RKO (cell line): ENCODE measurements around the gene NPHP4.
"Not testable (repeated sequence)": the region's sequence is repeated elsewhere in the genome, so short reads cannot be mapped to it uniquely, and the experiment has no call there.

Experiments
- DNase-seq: peaks from one replicate; pipeline ENCODE4 v3.0.0-alpha.2; 2016; ENCODE audit warnings: low spot score

Gene NPHP4

DNA sequence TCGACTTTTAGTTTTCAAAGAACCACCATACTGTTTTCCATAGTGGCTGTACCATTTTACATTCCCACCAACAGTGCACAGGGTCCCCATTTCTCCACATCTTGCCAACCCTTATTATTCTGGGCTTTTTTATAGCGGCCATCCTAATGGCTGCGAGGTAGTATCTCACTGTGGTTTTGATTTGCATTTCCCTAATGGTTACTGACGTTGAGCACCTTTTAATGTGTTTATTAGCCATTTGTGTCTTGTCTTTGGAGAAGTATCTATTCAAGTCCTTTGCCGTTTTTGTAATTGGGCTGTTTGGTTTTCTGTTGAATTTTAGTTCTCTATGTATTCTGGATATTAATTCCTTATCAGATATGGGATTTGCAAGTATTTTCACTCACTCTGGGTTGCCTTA is 31.1 kb upstream of the NPHP4 start:
- DNase-seq = no peak

DNA sequence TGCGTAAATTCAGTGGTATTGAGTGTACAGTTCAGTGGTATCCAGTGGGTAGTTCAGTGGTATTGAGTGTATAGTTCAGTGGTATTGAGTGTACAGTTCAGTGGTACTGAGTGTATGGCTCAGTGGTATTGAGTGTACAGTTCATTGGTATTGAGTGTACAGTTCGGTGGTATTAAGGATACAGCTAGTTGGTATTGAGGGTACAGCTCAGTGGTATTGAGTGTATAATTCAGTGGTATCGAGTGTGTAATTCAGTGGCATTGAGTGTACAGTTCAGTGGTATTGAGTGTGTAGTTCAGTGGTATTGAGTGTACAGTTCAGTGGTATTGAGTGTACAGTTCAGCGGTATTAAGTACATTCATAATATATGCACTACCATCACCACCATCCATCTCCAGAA is 30.0 kb upstream of the NPHP4 start:
- DNase-seq = no peak

DNA sequence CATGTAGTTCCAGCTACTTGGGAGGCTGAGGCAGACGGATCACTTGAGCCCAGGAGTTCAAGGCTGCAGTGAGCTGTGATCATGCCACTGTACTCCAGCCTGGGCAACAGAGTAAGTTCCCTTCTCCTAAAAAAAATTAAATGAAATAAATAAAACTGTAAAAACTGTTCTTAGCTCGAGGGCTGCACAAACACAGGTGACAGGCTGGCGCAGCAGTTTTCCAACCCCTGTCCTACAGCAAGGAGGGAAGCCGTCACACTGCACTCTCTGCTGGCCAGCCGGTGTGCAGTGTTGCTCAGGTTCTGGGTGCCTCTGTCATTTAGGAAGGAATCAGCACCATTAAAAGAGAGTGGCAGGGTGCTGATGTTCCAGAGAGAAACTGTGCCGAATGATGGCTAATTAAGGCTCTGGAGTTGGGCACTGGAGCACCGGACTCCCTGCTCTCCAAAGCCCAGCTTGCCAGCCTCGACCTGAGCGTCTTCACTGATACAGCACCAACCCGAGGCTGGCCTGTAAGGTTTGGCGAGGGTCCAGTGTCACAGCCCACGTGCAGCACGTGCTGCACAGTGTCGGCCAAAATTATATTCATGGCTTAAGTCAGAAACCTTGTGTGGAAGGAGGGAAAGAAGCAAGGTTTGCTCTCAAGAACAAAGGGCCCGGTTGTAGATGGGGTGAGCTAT is 27.1 kb upstream of the NPHP4 start:
- no peak for DNase-seq

DNA sequence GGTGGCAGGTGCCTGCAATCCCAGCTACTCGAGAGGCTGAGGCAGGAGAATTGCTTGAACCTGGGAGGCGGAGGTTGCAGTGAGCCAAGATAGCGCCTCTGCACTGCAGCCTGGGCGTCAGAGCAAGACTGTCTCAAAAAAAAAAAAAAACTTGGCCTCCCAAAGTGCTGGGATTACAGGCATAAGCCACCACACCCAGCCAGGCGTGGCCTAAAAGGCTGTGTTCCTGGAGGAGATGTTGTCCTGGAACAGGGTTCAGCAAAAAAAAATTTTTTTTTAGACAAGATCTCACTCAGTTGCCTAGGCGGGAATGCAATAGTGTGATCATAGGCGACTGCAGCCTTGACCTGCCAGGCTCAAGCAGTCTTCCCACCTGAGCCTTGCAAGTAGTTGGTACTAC is 25.4 kb upstream of the NPHP4 start:
- not testable (repeated sequence) for DNase-seq

DNA sequence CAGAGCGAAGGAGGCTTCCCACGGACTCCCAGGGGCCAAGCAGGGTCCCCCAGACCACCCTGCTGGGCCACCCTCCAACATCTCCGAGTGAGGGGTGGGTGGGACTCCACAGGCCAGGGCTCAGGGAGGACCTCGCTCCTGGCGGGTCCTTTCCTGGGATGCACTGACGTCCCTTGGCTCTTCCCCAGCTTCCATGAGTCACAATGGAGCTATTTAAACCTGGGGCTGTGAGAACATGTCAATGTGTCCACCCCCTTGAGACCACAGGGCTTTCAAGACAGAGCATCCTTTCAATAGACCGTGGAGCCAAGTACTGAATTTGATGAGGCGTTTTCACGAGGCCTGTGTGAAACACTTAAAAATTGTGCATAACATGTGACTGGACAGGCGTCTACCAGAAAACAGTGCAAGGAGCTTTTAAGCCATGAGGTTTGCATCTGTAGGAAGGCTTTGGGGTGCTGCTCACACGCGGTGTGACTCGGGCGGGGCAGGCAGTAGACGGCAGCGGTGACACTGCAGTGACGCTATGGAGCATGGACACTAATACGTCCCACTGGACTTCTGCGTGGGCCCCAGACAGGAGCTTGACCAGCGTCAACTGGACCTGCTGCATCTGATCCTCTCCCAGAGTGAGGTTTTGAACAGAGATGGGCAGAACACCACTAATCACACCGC is 24.1 kb upstream of the NPHP4 start:
- DNase-seq = no peak

DNA sequence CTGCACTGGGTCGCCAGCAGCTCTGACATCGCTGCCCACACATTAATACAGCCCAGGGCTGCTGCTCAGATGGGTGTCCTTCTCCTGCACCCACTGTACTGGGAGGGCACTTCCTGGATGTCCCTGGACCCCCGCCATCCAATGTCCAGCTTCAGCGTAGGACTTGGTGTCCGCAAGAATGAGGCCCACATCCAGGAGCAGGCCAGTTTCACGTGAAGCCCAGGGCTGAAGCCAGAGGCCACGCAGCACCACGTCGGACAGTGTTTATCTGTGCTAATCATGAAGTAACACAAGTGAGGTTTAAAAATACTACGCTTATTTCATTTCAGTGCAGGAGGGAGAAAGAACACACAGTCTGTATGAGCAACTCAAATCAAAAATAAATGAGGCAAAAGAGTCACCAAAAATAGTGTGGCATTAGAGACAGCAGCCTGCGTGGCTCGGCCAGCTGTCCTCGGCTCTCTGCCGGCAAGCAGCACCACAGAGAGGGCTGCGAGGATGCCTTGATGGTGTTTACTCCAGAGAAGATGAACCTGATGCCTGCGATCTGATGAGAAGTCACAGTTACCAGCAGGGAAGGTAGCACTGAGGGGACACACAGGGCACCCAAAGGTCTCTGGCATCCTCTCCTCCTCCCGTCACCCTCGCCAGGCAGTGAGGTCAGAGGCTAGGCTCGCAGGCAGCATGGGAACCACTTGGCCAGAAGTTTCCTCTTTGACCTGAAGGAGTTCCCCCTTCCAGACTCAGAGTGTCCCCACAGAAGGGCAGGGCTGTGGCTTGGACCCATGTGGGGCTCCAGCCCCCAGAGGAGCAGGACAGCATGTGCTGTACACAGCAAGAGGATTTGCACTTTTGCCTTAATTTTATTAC is 22.1 kb upstream of the NPHP4 start:
- no peak for DNase-seq

DNA sequence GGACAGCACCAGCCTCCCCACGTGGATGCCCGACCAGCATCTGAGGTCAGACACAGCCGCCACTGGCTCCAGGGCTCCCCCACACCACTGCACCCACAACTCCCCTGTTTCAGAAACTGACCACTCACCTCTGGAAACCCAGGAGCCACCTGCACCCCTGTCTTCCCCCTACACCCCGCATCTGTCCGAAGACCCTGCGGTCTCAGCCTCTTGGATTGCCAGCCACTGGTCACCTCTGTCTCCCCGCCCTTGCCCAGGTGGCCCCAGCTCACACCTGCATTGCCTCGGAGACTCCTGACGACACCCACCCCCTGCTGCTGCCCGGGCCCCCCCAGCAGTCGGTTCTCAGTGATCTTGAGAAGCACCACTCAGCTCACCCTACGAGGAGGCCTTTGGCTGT is 21.3 kb upstream of the NPHP4 start:
- DNase-seq = no peak

DNA sequence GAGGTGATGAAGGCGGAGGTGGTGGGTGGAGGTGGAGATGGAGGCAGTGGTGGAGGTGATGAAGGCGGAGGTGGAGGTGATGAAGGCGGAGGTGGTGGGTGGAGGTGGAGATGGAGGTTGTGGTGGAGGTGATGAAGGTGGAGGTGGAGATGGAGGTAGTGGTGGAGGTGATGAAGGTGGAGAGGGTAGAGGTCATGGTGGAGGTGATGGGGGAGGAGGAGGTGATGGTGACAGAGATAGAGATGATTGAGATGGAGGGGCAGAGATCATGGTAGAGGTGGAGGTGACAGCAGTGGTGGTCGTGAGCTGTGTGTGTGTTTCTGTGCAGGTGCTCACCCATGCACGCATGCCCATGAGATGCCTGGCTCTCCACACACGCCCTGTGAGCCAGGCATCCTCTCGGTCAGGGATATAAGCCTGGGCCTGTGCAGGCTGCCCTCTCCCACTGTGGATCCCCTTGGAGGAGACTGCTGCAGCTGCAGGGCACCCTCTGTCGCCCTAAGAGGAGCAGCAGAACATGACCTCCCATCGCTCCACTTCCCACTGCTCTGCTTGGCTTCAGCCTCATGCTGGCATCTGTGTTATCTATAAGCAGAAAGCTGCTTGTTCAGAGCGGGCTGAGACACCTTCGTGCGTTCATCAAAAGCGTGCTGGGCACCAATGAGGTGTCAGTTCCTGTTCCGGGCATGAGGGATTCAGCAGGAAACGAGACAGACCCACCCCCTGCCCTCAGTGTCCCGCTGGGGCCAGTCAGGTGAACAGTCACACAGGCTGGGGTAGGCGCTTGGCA is 20.5 kb upstream of the NPHP4 start:
- DNase-seq = no peak

DNA sequence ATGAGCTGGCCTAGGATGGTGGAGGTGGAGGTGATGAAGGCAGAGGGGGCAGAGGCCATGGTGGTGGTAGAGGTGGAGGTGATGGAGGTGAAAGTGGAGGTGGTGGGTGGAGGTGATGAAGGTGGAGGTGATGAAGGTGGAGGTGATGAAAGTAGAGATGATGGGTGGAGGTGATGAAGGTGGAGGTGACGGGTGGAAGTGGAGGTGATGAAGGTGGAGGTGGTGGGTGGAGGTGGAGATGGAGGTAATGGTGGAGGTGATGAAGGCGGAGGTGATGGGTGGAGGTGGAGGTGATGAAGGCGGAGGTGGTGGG is 19.7 kb upstream of the NPHP4 start:
- no peak for DNase-seq

DNA sequence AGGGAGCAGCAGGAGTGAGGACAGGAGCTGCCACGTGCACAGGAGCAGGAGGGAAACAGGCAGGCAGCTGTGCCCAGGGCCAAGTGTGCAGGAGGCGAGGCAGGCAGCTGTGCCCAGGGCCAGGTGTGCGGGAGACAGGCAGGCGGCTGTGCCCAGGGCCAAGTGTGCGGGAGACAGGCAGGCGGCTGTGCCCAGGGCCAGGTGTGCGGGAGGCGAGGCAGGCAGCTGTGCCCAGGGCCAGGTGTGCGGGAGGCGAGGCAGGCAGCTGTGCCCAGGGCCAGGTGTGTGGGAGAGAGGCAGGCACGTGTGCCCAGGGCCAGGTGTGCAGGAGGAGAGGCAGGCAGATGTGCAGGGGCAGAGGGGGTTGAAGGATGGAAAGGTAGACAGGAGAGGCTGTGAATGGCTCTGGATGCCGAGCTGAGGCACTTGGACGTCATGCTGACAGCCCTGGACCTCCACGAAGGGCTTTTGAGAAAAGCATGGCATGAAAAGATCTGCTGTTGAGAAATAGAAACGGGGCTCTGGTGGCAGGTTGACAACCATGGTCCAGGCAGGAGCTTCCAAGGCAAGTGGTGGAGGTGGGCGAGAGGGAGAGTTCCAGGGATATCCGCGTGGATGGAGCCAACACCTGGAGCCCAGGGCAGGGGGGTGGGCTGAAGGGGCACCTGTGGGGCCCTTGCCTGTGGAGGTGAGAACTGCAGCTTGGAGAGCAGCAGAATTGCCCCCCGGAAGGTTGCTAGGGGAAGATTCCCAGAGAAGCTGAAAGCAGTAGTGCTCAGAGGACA is 19.1 kb upstream of the NPHP4 start:
- no peak for DNase-seq

DNA sequence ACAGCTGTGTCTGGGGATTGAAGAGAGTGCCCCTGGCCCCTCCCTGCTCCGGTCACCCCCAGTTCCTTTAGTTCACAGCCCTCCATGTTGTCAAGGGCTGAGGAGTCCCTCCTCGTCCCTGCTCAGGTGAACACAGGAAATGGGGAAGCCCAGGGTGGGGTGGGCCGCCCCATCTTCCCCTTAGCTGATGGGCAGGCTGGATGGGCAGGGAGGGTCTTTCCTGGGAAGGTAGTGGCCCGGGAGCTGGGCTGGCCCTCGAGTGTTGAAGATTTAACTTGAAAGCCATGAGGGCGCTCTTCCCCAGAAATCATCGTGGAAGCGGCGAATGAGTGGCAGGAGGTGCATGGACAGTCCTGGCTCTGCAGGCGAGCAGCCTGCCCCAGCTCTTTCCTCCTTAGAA is 18.3 kb upstream of the NPHP4 start:
- no peak for DNase-seq

DNA sequence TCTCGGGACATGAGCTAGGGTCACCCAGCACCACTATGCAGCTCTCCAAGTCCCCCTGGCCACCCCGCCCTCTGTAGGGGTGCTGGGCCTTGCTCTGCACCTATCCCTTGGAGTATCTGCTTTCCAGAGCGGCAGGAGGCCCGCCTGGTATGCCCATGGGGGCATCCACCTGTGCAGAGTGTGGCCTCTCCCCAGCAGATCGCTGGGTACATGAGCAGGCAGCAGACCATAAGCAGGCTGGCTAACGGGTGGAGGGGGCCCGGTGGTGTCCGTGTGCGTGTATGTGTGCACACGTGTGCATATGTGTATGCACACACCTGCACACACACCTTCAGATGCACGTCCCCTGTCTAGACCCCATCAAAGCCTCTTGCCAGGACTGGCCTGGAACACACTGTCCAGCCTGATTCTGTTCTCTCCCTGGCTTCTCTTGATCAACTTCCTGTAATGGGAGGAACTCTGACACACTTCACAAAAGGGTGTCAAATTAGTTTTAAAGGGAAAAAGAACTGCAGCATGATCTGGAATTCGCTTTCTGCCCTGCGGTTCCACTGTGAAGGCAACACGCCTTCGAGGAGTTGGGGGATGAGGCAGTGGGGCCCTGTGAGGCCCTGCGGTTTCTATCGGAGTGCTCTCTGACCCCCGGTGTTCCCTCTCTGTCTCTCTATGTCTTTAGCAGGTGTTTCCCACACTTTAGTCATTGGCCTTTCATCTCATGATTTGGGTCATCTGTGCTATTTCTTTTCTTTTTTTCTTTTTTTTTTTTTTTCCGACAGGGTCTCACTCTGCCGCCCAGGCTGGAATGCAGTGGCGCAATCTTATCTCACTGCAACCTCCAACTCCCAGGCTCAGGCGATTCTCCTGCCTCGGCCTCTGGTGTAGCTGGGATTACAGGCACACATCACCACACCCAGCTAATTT is 17.2 kb upstream of the NPHP4 start:
- DNase-seq = no peak

DNA sequence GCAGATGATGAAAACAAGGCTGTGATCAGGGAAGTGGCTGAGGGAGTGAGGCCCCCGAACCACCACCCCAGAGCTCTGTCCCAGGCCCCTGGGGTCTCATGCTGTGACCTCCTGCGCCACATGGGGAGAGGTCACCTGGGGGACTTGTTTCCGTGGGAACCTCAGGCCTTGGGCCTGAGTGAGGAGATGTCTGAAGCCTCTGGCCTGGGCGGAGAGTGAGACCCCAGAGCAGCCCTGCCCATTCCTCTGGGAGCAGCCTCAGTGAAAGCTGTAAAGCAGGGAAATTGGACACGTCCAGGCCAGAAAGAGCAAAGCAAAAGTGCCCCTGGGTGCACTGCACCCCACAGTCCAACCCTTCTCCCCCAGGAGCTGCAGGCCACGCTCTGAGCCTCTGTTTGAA is 16.5 kb upstream of the NPHP4 start:
- DNase-seq = no peak

DNA sequence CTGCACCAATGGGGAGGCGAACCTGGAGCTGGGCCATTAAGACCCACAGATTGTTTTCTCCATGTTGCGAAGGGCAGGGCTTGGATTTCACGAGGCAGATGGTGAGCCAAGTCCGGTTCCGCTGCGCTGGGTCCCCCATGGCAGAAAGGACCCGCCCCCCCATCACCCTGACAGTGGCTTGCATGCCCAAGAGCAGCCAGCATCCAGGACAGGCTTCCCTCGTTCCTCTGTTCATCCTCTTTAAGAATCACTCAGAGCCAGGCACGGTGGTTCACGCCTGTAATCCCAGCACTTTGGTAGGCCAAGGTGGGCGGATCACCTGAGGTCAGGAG is 15.8 kb upstream of the NPHP4 start:
- no peak for DNase-seq

DNA sequence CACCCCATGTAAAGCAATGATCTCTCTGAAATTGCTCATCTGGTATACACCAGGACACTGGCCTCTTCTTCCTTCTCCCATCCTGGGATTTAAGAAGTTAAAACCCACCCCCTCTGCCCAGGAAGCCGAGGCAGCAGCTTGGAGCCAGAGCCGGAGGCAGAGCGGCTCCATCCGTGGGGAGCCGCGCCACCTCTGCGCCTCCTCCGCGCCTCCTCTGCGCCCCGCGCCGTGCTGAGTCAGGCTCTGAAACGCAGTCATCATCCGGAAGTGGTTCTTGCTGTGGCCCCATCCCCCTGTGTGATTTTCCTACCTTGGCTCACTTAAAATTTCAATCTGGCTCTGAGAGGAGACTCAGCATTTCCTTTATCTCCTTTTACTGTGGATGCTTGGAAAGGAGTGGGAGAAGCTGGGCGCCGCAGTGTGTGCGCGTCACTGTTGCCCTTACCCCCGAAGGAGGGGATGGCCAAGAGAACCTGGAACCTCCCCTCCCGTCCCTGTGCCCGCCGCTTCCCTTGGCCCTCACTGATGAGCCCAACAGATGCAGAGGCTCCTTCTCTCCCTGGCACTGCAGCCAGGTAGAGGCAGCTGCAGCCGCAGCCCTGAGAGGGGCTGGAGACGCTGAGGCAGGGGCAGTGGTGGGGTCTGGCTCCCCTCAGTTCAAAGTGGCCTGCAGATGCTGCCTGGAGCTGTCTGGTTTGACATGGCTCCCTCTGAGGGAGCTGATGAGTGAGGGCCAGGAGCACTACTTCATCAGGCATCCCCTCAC is 15.3 kb upstream of the NPHP4 start:
- no peak for DNase-seq

DNA sequence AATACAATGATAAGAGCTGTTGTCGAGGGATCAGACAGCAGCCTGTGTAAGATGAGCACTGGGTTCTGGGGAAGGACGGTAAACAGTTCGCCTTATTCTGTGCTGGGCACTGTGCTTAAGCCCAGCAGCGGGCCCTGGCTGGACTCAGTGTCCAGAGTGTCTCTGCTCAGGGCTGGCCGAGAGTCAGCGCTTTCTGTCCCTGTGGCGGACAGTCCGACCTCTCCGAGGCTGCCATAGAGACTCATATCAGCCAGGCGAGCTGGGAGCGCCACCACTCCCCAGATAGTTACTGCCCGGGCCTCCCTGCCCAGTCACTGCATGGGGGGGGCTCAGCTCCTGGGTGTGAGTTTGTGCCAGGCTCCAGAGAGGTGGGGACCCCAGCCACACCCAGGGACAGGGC is 14.7 kb upstream of the NPHP4 start:
- DNase-seq = no peak

DNA sequence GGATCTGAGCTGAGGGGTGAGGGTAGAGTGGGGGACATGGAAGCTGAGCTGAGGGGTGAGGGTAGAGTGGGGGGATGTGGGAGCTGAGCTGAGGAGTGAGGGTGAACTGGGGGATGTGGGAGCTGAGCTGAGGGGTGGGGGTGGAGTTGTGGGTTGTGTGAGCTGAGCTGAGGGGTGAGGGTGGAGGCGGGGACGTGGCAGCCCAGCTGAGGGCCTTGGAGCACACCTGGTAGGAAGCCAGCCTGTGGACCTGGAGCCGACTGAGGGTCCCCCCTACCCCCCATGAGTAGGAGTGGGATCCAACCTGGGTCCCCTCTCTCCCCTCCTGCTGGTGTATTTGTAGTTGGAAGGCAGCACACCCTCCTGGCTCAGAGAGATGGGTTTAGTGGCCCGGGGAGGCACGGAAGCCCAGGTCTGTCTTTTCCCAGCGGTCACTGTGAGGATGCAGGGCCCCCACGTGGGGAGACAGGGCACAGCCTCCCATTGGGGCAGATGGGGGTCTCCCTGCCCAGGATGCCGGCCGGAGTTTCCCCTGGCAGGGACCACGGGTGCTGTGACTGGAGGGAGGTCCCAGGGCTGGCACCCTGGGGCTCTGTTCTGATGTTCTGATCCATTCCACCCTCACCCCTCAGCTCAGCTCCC is 13.2 kb upstream of the NPHP4 start:
- DNase-seq = no peak

DNA sequence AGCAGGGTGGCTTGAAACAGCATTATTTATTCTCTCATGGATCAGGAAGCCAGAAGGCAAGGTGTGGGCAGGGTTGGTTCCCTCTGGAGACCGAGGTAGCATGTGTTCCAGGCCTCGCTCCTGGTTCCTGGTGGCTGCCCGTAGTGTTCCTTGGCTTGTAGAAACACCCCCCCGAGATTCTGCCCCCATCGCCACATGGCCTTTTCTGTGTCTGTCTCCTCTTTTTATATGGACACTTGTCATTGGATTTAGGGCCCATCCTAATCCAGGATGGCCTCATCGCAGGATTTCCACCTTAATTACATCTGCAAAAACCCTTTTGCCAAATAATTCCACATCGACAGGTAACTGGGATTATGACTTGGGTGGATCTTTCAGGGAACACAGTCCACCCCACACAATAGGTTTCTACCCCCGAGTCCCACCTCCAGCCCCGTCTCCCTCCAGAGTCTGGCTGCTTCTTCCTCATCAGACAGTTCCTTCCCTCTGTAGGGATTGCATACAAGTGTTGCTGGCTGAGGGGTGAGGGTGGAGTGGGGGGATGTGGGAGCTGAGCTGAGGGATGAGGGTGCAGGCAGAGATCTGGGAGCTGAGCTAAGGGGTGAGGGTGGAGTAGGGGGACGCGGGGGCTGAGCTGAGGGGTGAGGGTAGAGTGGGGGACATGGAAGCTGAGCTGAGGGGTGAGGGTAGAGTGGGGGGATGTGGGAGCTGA is 12.3 kb upstream of the NPHP4 start:
- no peak for DNase-seq
